NCI-H2196 (cell line): ENCODE results near the gene CNTNAP2.

Experiments
- DNase-seq: peaks from one replicate; lab custom pipeline; 2025; ENCODE audit not compliant: unreplicated experiment; lab: John Stamatoyannopoulos, UW

Gene CNTNAP2

GRCh38 chr7:146661435-146661834, 544.8 kb downstream of the CNTNAP2 start:
- DNase-seq = no peak

DNA sequence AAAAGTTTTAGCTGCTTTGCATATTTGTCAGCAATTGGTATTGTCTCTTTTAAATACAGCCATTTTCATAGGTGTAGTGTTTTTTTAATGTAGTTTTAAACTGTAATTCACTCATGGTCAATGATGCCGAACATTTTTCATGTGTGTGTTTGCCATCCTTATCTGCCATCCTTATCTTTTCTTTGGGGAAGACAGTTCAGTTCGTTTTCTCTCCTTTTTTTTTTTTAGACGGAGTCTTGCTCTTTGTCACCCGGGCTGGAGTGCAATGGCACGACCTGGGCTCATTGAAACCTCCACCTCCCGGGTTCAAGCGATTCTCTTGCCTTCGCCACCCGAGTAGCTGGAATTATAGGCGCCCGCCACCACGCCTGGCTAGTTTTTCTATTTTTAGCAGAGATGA, 545.3 kb downstream of the CNTNAP2 start:
- DNase-seq = no peak

DNA sequence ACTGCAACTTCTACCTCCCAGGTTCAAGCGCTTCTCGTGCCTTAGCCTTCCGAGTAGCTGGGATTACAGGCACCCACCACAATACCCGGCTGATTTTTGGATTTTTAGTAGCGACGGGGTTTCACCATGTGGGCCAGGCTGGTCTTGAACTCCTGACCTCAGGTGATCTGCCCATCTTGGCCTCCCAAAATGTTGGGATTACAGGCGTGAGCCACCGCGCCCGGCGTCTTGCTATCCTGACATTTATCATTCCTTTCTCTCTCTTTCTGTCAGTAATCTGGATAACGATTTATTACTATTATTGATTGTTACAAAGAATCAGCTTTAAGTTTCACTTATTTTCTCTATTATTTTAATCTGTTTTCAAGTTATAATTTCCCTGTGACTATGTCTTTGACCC, 548.4 kb downstream of the CNTNAP2 start:
- DNase-seq = no peak

DNA sequence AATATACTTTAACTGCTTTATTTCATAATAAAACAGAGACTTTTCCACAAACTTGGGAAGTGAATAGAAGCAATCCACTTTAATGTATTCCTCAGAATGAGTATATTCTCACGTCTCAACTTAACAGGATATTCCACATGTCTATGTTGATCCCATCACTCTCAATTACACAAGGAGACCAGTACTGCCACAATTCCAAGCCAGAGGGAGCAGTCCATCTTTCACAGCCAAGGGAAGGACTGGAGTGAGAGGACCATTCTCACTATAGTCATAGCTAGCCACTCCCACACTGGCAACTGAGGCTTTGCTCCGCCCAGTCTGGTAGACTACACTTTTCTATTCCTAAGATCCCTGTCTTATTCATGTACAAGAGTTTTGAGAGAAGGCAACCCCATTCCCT, 553.9 kb downstream of the CNTNAP2 start:
- DNase-seq = no peak

DNA sequence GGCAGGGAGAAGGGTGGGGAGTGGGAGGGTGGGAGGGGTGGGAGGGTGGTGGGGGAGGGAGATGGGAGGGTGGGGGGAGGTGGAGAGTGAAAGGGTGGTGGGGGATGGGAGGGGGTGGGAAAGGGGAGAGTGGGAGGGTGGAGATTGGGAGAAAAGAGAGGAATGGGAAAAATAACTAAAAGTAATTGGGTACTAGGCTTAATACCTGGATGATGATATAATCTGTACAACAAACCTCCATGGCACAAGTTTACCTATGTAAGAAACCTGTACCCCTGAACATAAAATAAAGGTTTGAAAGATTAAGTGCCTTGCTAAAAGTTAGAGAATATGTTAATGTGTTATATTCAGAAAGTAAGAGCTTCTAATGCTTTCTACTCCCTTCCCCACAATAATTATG, 564.9 kb downstream of the CNTNAP2 start:
- DNase-seq = no peak

GRCh38 chr7:146683439-146683838, 566.8 kb downstream of the CNTNAP2 start:
- no peak for DNase-seq

GRCh38 chr7:146690987-146691386, 574.4 kb downstream of the CNTNAP2 start:
- DNase-seq = no peak

- DNase-seq = no peak
Observed at GRCh38 chr7:146698995-146699610, 582.5 kb downstream of the CNTNAP2 start.

- DNase-seq = peak; percentile 21
Observed at GRCh38 chr7:146700015-146700560, 583.5 kb downstream of the CNTNAP2 start.

GRCh38 chr7:146701166-146701565, 584.6 kb downstream of the CNTNAP2 start:
- peak; percentile 79 for DNase-seq

GRCh38 chr7:146702898-146703297, 586.3 kb downstream of the CNTNAP2 start:
- no peak for DNase-seq

- no peak for DNase-seq
Observed at GRCh38 chr7:146709451-146710027, 592.9 kb downstream of the CNTNAP2 start.

- no peak for DNase-seq
Observed at GRCh38 chr7:146713205-146713604, 596.6 kb downstream of the CNTNAP2 start.

DNA sequence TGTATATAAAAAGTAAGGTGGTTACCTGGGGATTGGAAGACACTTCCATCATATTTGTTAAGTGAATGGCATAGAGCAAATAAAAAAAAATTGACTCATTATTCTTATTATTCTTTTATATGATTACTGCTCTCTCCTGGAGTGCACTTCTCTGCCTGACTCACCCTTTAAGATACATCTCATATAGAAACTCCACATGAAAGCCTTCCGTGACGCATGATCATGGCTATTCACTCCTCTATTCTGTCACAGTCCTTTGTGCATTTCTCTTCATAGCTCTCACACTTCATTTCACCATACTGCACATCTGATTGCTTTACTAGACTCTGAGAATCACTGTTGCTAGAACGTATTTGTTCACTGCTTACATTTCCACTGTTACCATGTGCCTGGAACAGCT, 597.3 kb downstream of the CNTNAP2 start:
- DNase-seq = no peak

- no peak for DNase-seq
Observed at GRCh38 chr7:146720195-146720594, 603.6 kb downstream of the CNTNAP2 start.

DNA sequence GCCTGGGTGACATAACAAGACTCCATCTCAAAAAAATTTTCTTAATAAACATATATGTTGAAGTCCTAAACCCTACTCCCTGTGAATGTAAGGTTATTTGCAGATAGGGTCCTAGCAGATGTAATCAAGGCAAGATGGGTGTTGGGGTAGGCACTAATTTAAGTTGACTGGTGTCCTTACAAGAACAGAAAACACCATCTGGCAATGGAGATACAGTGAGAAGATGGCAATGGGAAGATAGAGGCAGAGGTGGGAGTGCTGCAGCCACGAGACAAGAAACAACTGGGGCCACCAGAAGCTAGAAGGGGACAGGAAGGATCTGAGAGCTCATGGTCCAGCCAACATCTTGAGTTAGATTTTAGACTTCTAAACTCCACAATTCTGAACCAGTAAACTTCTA, 606.4 kb downstream of the CNTNAP2 start:
- no peak for DNase-seq

GRCh38 chr7:146725520-146725919, 608.9 kb downstream of the CNTNAP2 start:
- DNase-seq = no peak

DNA sequence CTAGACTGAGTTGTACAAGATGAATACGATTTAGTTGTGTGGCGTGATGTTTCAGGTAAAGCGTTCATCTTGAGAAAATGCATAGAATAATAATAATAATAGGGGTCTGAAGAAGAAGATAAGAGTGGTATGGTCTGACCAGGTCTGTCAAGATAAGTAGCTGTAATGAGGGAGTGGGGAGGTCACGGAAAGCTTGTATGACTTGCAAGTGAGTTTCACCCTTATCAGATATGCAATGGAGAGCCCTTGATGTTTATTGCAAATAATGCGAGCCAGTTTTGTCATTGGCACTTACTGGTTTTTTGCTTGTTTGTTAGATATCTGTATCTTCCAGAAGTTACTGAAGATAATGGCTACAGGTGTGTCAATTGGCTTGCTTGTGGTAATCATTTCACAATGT, 611.5 kb downstream of the CNTNAP2 start:
- no peak for DNase-seq

- DNase-seq = no peak
Observed at GRCh38 chr7:146728611-146729010, 612.0 kb downstream of the CNTNAP2 start.

DNA sequence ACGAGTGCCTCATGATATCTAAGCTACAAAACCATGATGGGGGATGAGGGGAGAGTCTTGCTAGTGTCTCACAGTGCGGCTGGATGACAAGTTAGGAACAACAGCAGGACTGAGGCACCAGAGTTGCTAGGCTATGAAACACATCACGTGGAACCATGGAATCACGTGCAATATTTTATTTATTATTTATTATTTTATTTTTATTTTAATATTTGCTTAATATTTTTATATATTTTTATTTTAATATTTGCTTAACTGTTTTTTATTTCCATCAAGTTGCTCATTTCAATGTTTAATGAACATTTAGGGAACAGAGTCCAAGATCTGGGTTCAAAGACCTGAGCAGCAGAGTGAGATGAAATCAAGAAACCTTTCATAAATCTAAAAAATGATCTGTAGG, 614.6 kb downstream of the CNTNAP2 start:
- DNase-seq = no peak

GRCh38 chr7:146735992-146736391, 619.4 kb downstream of the CNTNAP2 start:
- DNase-seq = no peak

DNA sequence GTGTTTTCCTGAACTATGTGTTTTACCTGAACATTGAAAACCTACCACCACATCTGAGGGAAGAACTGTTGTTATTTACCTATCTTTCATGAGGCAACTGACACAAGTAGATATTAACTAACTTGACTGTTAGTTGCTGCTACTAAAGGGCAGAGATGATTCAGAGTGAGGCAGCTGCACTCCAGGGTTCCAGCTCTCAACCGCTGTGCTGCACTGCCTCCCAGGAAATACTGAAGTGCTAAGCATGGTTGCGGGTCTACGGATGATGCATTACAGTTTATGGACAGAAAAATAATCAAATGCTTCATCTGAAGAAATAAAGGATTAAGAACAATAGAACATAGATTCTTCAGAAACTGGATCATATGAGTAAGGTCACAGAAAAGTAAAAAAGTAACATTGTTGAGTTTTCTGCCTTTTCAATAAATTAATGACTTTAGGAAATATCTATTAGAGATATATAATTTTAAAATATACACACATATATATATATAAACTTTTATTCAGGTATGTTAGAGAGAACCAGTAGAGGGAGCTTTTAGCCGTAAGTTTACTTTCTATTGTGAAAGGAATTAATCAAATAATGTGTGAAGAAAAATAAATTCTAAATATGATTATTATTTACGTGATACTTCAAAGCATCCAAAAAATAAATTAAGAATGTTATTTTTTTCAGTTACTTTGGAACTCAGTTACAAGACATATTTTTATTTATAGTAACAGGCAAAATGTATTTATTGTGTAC, 620.0 kb downstream of the CNTNAP2 start:
- no peak for DNase-seq
